Astrocyte (in vitro differentiated cells and primary cell): ENCODE results near the gene CENPA.

Experiments
- EZH2 ChIP-seq: IDR thresholded peaks from 2 replicates; pipeline ENCODE4 v1.6.1; 2012; ENCODE audit warnings: mild to moderate bottlenecking, low read length, inconsistent platforms; ENCODE audit not compliant: insufficient read depth
- TF ChIP-seq, protein P1 (sequence below): IDR thresholded peaks from 2 replicates; pipeline ENCODE4 v1.5.1; 2011; ENCODE audit warnings: low read depth, mild to moderate bottlenecking, inconsistent platforms, low read length, moderate library complexity; ENCODE audit not compliant: insufficient read depth

- TF ChIP-seq, protein P1, sequence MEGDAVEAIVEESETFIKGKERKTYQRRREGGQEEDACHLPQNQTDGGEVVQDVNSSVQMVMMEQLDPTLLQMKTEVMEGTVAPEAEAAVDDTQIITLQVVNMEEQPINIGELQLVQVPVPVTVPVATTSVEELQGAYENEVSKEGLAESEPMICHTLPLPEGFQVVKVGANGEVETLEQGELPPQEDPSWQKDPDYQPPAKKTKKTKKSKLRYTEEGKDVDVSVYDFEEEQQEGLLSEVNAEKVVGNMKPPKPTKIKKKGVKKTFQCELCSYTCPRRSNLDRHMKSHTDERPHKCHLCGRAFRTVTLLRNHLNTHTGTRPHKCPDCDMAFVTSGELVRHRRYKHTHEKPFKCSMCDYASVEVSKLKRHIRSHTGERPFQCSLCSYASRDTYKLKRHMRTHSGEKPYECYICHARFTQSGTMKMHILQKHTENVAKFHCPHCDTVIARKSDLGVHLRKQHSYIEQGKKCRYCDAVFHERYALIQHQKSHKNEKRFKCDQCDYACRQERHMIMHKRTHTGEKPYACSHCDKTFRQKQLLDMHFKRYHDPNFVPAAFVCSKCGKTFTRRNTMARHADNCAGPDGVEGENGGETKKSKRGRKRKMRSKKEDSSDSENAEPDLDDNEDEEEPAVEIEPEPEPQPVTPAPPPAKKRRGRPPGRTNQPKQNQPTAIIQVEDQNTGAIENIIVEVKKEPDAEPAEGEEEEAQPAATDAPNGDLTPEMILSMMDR, result no peak
- TF ChIP-seq EZH2, result no peak
These were observed 38.9 kb upstream of the CENPA start for GRCh38 chr2:26746934-26747333.
